IPS-11a (cell line): Measurements from ENCODE around the gene FAM219A.
"Not testable (repeated sequence)": the region's sequence is repeated elsewhere in the genome, so short reads cannot be mapped to it uniquely, and the experiment has no call there.

Experiments used
- H3K4me3 ChIP-seq: one replicate; pipeline ENCODE4 v1.5.1; 2013; ENCODE audit warnings: low read depth, low read length, control low read depth

Gene FAM219A

GRCh38 chr9:34363619-34364351 is 94.6 kb downstream of the FAM219A start:
- H3K4me3 ChIP-seq: no peak overlapping the region

- no peak overlapping the region for H3K4me3 ChIP-seq
Measured at GRCh38 chr9:34362614-34363214, 95.7 kb downstream of the FAM219A start.

GRCh38 chr9:34352957-34353356 is 105.4 kb downstream of the FAM219A start:
- H3K4me3 ChIP-seq: not testable (repeated sequence)

GRCh38 chr9:34352122-34352652 is 106.2 kb downstream of the FAM219A start:
- not testable (repeated sequence) for H3K4me3 ChIP-seq

GRCh38 chr9:34349324-34349723 is 109.0 kb downstream of the FAM219A start:
- H3K4me3 ChIP-seq: no peak overlapping the region
